ENCODE measurements around the gene CIROP.

CIROP gene

DNA sequence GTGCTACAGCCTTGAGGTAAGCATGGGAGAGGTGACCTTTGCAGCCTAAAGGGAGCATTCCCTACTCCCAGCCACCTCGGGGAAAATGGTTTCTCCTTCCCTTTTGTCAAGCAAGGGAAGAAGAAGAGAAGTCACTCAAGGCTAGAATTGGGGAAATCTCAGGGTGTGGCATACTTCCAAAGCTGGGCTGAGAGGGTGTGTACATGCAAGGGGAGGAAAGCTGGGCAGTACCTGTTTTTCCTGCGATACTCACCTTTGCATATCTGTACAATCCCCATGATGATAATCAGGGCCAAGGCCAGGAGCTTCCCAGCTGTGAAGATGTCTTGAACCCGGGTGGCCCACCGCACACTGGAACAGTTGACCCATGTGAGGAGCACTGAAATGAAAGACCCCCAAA is 38.0 kb upstream of the CIROP start:
- H3K9me3 ChIP-seq, result no peaks in the 10 kb centered on the region
- H3K27ac ChIP-seq, result no peak overlapping the region
- peaks cover 5% of the 10 kb centered on the region for H3K36me3 ChIP-seq
- H3K4me3 ChIP-seq (ENCODE audit: low read depth in 1 of 2, low read length in 1 of 2), result no peak overlapping the region
- no peaks in the 10 kb centered on the region for H3K27me3 ChIP-seq
- TF ChIP-seq, protein P1, sequence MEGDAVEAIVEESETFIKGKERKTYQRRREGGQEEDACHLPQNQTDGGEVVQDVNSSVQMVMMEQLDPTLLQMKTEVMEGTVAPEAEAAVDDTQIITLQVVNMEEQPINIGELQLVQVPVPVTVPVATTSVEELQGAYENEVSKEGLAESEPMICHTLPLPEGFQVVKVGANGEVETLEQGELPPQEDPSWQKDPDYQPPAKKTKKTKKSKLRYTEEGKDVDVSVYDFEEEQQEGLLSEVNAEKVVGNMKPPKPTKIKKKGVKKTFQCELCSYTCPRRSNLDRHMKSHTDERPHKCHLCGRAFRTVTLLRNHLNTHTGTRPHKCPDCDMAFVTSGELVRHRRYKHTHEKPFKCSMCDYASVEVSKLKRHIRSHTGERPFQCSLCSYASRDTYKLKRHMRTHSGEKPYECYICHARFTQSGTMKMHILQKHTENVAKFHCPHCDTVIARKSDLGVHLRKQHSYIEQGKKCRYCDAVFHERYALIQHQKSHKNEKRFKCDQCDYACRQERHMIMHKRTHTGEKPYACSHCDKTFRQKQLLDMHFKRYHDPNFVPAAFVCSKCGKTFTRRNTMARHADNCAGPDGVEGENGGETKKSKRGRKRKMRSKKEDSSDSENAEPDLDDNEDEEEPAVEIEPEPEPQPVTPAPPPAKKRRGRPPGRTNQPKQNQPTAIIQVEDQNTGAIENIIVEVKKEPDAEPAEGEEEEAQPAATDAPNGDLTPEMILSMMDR (IDR thresholded peaks at IDR 0.05), result no peak
- H3K4me1 ChIP-seq (ENCODE audit: control insufficient read depth in 1 of 2, insufficient read depth in 1 of 2, low read depth in 1 of 2, low read length in 1 of 2), result peaks cover 5 to 9% of the 10 kb centered on the region in 2 experiments

DNA sequence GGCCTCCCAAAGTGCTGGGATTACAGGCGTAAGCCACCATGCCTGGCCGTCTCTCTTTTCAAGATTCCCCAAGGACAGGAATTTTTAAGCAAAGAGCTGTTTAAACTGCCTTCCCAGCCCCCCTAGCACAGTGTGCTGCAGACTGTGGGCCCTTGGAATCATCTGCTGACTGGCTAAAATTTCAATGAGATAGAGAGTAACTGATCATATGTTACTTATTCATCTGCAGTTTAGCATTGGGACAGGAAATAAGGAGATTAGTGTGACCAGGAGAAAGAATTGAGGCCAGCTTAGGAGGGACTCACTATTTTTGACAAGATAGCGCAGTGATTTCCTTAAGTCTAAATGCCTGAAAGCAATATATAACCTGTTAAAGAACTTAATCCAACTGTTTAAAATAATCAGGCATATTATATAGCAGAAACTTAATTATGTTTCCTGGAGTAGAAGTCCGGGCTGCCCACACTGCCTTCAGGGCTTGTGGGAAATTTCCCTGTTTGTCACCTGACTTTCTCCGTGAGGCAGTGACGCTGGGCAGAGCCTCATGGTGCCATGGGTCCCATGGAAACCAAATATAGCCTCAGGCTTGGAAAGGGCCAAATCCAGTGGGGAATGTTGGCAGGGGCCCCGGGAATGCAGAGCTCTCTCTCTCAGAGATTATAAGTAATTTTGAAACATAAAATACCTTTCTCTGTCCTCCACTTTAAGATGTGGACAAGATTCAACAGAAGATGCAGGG is 37.1 kb upstream of the CIROP start:
- Histone ChIP-seq H3K4me3 (ENCODE audit: low read depth in 1 of 2, low read length in 1 of 2) (no peak overlapping the region), H3K4me1 (ENCODE audit: control insufficient read depth in 1 of 2, insufficient read depth in 1 of 2, low read depth in 1 of 2, low read length in 1 of 2) (peaks cover 5 to 9% of the 10 kb centered on the region in 2 experiments), H3K27me3 (no peaks in the 10 kb centered on the region), H3K27ac (no peak overlapping the region), H3K36me3 (peaks cover 5% of the 10 kb centered on the region), H3K9me3 (no peaks in the 10 kb centered on the region)
- TF ChIP-seq, protein P1 (IDR thresholded peaks at IDR 0.05), result no peak

DNA sequence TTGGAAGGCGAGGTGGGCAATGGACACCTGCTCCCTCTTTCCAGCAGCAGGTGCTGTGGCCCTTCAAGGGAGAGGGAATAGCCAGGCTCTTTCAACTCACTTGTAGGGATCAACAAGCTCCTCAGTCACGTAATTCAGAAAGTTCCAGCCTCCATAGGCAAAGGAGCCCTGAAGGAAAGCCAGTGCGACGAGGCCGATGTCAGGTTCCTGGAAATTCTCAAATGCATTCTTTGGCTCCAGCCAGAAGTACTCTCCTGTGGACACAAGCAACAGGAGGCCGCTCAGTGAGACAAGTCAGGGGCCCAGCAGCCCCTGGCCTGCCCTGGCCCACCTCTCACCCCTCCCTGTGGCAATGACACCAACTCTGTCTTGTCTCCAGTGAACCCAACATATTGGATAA is 35.6 kb upstream of the CIROP start:
- TF ChIP-seq, protein P1 (IDR thresholded peaks at IDR 0.05), result no peak
- Histone ChIP-seq H3K36me3 (peaks cover 5% of the 10 kb centered on the region), H3K27ac (no peak overlapping the region), H3K9me3 (no peaks in the 10 kb centered on the region), H3K27me3 (no peaks in the 10 kb centered on the region), H3K4me1 (ENCODE audit: control insufficient read depth in 1 of 2, insufficient read depth in 1 of 2, low read depth in 1 of 2, low read length in 1 of 2) (no peaks in the 10 kb centered on the region), H3K4me3 (ENCODE audit: low read depth in 1 of 2, low read length in 1 of 2) (no peak overlapping the region)

DNA sequence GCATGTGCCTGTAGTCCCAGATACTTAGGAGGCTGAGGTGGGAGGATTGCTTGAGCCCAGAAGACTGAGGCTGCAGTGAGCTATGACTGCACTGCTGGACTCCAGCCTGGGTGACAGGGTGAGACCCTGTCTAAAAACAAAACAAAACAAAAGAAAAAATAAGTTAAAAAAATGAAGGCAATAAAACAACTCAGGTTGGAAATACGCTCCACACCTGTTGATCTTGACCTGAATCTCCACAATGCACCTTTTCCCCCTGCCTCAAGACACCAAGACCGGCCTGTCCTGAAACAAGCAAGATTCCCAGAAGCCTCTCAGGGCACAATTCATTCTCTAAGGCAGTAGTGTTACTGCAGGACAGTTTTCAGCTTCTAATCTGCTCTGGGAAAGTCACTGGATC is 35.1 kb upstream of the CIROP start:
- no peaks in the 10 kb centered on the region for H3K9me3 ChIP-seq
- H3K27ac ChIP-seq, result no peak overlapping the region
- no peak overlapping the region for H3K4me3 ChIP-seq (ENCODE audit: low read depth in 1 of 2, low read length in 1 of 2)
- TF ChIP-seq, protein P1 (IDR thresholded peaks at IDR 0.05), result no peak
- H3K36me3 ChIP-seq, result peaks cover 5% of the 10 kb centered on the region
- no peaks in the 10 kb centered on the region for H3K4me1 ChIP-seq (ENCODE audit: control insufficient read depth in 1 of 2, insufficient read depth in 1 of 2, low read depth in 1 of 2, low read length in 1 of 2)
- no peaks in the 10 kb centered on the region for H3K27me3 ChIP-seq

DNA sequence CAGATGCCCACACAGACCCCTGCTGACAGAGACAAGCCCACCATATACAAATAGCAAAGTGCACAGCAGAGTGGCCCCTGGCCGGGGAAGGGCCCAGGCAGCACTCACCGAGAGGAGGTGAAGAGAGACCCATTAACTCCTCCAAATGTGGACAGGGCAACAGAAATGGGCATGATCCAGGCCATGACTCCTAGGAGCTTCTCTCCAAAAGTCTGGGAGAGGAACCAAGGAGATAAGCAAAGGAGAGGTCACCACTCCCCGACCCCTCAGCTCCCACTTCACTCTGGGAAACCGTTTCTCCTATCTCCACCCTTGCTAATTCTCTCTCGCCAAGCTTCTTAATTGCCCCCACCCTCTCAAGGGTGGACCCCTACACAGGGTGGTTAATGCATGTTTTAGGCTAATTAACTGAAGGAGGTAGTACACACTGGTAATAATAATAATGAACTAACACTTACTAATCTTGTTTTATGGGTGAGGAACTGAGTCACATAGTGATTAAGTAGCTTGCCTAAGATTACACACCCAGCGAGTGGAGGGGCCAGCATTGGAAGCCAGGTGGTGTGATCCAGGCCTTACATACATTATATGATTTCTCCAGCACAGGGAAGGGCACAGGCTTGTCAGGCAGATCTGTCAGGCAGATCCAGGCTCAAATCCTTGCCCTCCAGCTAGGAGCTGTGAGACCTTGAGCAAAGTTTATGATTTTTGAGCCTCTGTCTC is 33.2 kb upstream of the CIROP start:
- no peak overlapping the region for H3K27ac ChIP-seq
- H3K9me3 ChIP-seq, result no peaks in the 10 kb centered on the region
- H3K27me3 ChIP-seq, result no peaks in the 10 kb centered on the region
- TF ChIP-seq, protein P1 (IDR thresholded peaks at IDR 0.05), result no peak
- no peak overlapping the region for H3K4me3 ChIP-seq (ENCODE audit: low read depth in 1 of 2, low read length in 1 of 2)
- peaks cover 5% of the 10 kb centered on the region for H3K36me3 ChIP-seq
- H3K4me1 ChIP-seq (ENCODE audit: control insufficient read depth in 1 of 2, insufficient read depth in 1 of 2, low read depth in 1 of 2, low read length in 1 of 2), result no peaks in the 10 kb centered on the region
